B cell (primary cell): ENCODE measurements around the gene WDR27.

Source experiments
- EZH2 ChIP-seq: IDR thresholded peaks from 2 replicates; pipeline ENCODE4 v1.6.1; 2012; ENCODE audit warnings: borderline replicate concordance, low read depth, mild to moderate bottlenecking, moderate library complexity, low read length; ENCODE audit not compliant: insufficient read depth, poor library complexity, severe bottlenecking
- TF ChIP-seq, protein P1 (sequence below): fragments of 200-600 bp; IDR thresholded peaks from one replicate; pipeline ENCODE4 v1.8.0; 2022; ENCODE audit warnings: antibody characterized with exemption, mild to moderate bottlenecking

DNA sequence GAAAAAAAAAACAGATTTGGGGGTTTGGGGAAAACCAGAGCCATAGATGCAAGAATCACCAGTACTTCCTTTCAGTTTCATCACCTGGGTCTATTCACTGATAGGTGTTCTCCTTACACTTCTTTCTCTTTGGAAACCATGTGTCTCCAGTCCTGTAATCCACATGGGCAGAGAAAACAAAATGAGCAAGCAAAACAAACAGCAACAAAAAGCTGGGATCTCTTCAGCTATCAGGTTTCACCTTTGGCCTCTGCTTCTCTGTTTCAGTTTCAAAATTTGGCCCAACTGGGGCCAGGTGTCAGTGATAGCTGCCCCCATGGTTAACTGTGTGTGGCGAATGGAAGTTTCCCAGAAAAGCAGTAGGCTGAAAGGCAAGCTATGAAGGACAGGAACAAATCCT is 228.2 kb downstream of the WDR27 start:
- TF ChIP-seq, protein P1, sequence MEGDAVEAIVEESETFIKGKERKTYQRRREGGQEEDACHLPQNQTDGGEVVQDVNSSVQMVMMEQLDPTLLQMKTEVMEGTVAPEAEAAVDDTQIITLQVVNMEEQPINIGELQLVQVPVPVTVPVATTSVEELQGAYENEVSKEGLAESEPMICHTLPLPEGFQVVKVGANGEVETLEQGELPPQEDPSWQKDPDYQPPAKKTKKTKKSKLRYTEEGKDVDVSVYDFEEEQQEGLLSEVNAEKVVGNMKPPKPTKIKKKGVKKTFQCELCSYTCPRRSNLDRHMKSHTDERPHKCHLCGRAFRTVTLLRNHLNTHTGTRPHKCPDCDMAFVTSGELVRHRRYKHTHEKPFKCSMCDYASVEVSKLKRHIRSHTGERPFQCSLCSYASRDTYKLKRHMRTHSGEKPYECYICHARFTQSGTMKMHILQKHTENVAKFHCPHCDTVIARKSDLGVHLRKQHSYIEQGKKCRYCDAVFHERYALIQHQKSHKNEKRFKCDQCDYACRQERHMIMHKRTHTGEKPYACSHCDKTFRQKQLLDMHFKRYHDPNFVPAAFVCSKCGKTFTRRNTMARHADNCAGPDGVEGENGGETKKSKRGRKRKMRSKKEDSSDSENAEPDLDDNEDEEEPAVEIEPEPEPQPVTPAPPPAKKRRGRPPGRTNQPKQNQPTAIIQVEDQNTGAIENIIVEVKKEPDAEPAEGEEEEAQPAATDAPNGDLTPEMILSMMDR, result no peak
- no peak for TF ChIP-seq EZH2
